GM23248 (cell line): Measurements from ENCODE around the gene SPC24.

Source experiments
- EZH2 ChIP-seq: fragments of 200-600 bp; sonication (generic); IDR thresholded peaks from 2 replicates; pipeline ENCODE4 v1.6.1; 2018; ENCODE audit warnings: antibody characterized with exemption, mild to moderate bottlenecking; ENCODE audit not compliant: insufficient read depth, poor library complexity, severe bottlenecking
- EZH2phosphoT487 ChIP-seq: fragments of 200-600 bp; sonication (generic); IDR thresholded peaks from 2 replicates; pipeline ENCODE4 v1.6.1; 2018; ENCODE audit warnings: antibody characterized with exemption, moderate library complexity, mild to moderate bottlenecking, low read depth; ENCODE audit not compliant: insufficient read depth

DNA sequence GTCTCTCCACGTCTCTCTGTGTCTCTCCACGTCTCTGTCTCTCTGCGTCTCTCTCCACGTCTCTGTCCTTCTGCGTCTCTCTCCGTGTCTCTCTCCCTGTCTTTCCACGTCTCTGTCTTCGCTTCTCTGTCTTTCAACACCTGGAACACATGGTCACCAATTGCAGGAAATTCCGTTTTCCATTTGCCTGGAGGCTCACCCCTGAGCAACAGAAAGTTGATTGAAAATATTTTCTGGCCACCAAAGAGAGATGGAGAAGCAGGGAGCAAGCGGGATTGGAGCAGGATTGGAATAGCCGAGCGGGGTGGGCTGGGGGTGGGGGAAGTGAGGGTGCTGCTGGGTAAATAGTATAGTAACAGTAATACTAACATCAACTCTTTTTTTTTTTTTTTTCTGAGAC is 40.1 kb upstream of the SPC24 start:
- TF ChIP-seq EZH2, result no peak
- TF ChIP-seq EZH2phosphoT487, result no peak
